Endothelial cell of umbilical vein (primary cell): Measurements from ENCODE around the gene NUDT3. TPM values are rescaled to one million over a fixed set of nuclear protein-coding genes. Genes with fewer than 3 reads are reported as not detected.
"Not testable (repeated sequence)": the region's sequence is repeated elsewhere in the genome, so short reads cannot be mapped to it uniquely, and the experiment has no call there.

Experiments used
- BruUV-seq: library from RNA; stranded (reverse); fragments of 400-500 nt; replicated peaks from 2 replicates; lab custom pipeline; 2021; lab: Mats Ljungman, UMichigan
- CTCF ChIA-PET: fragments of 300-600, 350-600 bp; sonication (Branson Sonifier 250); formaldehyde crosslinking; loops from one replicate; lab custom pipeline; 2021; ENCODE audit warnings: antibody characterized with exemption, inconsistent platforms; lab: Charles Lee
- POLR2A ChIA-PET: fragments of 300-600, 350-600 bp; sonication (Branson Sonifier 250); formaldehyde crosslinking; loops from one replicate; lab custom pipeline; 2021; ENCODE audit warnings: antibody characterized with exemption, inconsistent platforms; lab: Charles Lee
- DNase-seq: peaks from one replicate; pipeline ENCODE4 v3.0.0-alpha.2; 2011; ENCODE audit warnings: low read depth, low spot score
- FAIRE-seq: peaks from 2 replicates; lab custom pipeline; 2011; peaks lifted over from hg19 to GRCh38; lab: Jason Lieb, UNC
- H2AFZ ChIP-seq: 2 replicates; pipeline ENCODE4 v1.6.0; 2012; ENCODE audit warnings: low read depth, low read length, control low read depth, inconsistent platforms
- H3K27ac ChIP-seq: 2 replicates; pipeline ENCODE4 v1.5.1; 2011; ENCODE audit warnings: low read depth, mild to moderate bottlenecking, control low read depth, low read length, moderate library complexity; ENCODE audit not compliant: insufficient read depth
- H3K27me3 ChIP-seq, 2 experiments: 2 replicates each; pipeline versions ENCODE4 v1.6.0 to v1.6.1; 2011; ENCODE audit warnings: low read length in 2 of 2, mixed read lengths in 1 of 2; ENCODE audit not compliant: control insufficient read depth in 2 of 2, insufficient read depth in 2 of 2
- H3K36me3 ChIP-seq, 2 experiments: 2 replicates in 1 of 2; 3 replicates in 1 of 2; pipeline ENCODE4 v1.5.1; 2011; ENCODE audit warnings: low read length in 2 of 2, mild to moderate bottlenecking in 1 of 2, moderate library complexity in 1 of 2; ENCODE audit not compliant: control insufficient read depth in 2 of 2, insufficient read depth in 2 of 2; ENCODE audit errors: extremely low read depth in 1 of 2
- H3K4me1 ChIP-seq: 3 replicates; pipeline ENCODE4 v1.5.1; 2011; ENCODE audit warnings: mild to moderate bottlenecking, low read length; ENCODE audit not compliant: control insufficient read depth, insufficient read depth; ENCODE audit errors: extremely low read depth
- H3K4me2 ChIP-seq: 2 replicates; pipeline ENCODE4 v1.6.1; 2011; ENCODE audit warnings: low read length, control low read depth, mixed read lengths; ENCODE audit not compliant: insufficient read depth
- H3K4me3 ChIP-seq, 3 experiments: fragments of 200-600 bp in 1 of 3; sonication (generic), shearing (Covaris generic) in 1 of 3; replicated peaks in 1 of 3; 2 replicates each; pipeline ENCODE4 v1.5.1; 2011 to 2016; ENCODE audit warnings: control low read depth in 3 of 3, low read length in 3 of 3, mild to moderate bottlenecking in 2 of 3, inconsistent platforms in 1 of 3, low read depth in 1 of 3, moderate library complexity in 1 of 3; ENCODE audit not compliant: insufficient read depth in 1 of 3
- H3K79me2 ChIP-seq: 2 replicates; pipeline ENCODE4 v1.6.0; 2012; ENCODE audit warnings: low read length, inconsistent platforms; ENCODE audit not compliant: control insufficient read depth, insufficient read depth
- H3K9ac ChIP-seq: replicated peaks from 2 replicates; pipeline ENCODE3; 2011; ENCODE audit warnings: low read length, control low read depth; ENCODE audit not compliant: insufficient read depth; ENCODE audit errors: extremely low read depth
- H3K9me1 ChIP-seq: replicated peaks from 3 replicates; pipeline ENCODE4 v1.6.0; 2011; ENCODE audit warnings: mild to moderate bottlenecking, low read length; ENCODE audit not compliant: control insufficient read depth, insufficient read depth; ENCODE audit errors: extremely low read depth
- H3K9me3 ChIP-seq: replicated peaks from 2 replicates; pipeline ENCODE4 v1.5.1; 2012; ENCODE audit warnings: low read length, inconsistent platforms; ENCODE audit not compliant: control insufficient read depth, insufficient read depth
- H4K20me1 ChIP-seq: replicated peaks from 2 replicates; pipeline ENCODE3; 2011; ENCODE audit warnings: mild to moderate bottlenecking, low read length; ENCODE audit not compliant: control insufficient read depth, insufficient read depth; ENCODE audit errors: extremely low read depth
- POLR2AphosphoS5 ChIP-seq: IDR thresholded peaks from 2 replicates; pipeline ENCODE4 v1.6.1; 2012; ENCODE audit warnings: low read depth, mild to moderate bottlenecking, control low read depth, low read length, moderate library complexity; ENCODE audit not compliant: insufficient read depth
- dilution Hi-C: fragments of 300-500 bp; cut with MboI; formaldehyde crosslinking; loops from one replicate; pipeline ENCODE4 v1.15.0; 2019; ENCODE audit warnings: low sequenced_read_pairs; ENCODE audit not compliant: extremely low pct_ligation_motif_present
- intact Hi-C: fragments of 100-400 bp; cut with micrococcal nuclease; formaldehyde crosslinking; loops from one replicate; pipeline ENCODE4 v1.10.0; 2022
- polyA plus RNA-seq, 4 experiments: library from polyadenylated mRNA; depleted of rRNA in 3 of 4; stranded (reverse) in 3 of 4; unstranded in 1 of 4; fragments of >200 nt; gene quantifications; 2 replicates each; pipeline versions ENCODE4 v1.2.1 to v1.2.3, GENCODE V29; 2011 to 2012; ENCODE audit warnings: missing spikeins in 1 of 4
- total RNA-seq: library from RNA; stranded (reverse); gene quantifications from 2 replicates; pipeline ENCODE4 v1.2.3, GENCODE V29; 2021
- TF ChIP-seq, protein P1 (sequence below), 2 donors: IDR thresholded peaks; 1 replicate in 1 of 2; 2 replicates in 1 of 2; pipeline ENCODE4 v1.5.1; 2011; ENCODE audit warnings: low read length in 2 of 2, mild to moderate bottlenecking in 2 of 2, moderate library complexity in 2 of 2, control low read depth in 1 of 2, inconsistent platforms in 1 of 2, low read depth in 1 of 2; ENCODE audit not compliant: insufficient read depth in 1 of 2; ENCODE audit errors: extremely low read depth in 1 of 2

The NUDT3 gene
- total and polyA plus RNA-seq, 2 donors (not counting 3 experiments of a cell fraction or from before 2014, with no cell fraction given), result 11.9 to 30.9 TPM

DNA sequence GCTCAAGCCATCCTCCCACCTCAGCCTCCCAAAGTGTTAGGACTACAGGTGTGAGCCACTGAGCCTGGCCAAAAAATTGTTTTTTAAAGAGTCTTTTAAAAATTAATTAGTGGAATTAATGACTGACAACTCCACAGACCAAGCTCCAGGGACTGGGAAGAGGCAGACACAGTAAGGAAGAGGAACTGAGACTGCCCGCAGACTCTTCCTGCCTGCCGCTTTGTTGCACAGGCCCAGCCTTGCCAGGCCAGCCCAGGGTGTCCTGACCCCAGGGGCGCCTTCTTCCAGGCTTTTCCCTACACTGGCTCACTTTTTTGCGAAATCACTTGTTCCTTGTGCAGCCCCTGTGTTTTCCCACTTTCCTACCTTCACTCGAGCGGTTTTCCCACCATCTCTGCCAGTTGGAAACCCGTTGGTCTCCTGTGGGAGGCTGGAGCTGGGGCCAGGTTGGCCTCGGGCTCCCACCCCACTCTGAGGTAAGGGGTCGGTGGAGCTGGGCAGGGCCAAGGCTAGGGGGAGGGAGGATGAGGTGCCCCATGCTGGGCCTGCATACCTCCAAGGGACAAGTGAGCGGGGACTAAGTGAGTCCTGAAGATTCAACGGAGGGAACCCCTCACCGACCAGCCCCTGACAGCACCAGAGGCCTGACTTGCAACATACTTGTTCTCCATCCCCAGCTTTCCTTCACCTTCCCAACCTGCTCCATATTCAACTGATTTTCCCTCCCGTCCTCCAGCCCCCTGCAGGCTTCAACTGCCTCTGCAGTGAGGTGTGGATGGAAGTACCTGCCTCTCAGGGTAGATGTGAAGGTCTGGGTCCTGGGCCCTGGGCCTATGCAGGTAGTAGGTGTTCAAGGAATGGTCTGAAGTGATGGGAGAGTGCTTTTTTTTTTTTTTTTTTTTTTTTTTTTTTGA is 120.2 kb downstream of the NUDT3 start:
- Histone ChIP-seq H4K20me1 (no peaks in the 10 kb centered on the region), H3K4me1 (peaks cover 18% of the 10 kb centered on the region), H3K4me2 (no peak overlapping the region), H3K9me3 (no peaks in the 10 kb centered on the region), H3K9ac (no peak overlapping the region), H3K79me2 (no peaks in the 10 kb centered on the region), H3K27me3 (no peaks in the 10 kb centered on the region), H3K4me3 (no peak overlapping the region), H2AFZ (peak overlapping the region; percentile 34), H3K9me1 (no peaks in the 10 kb centered on the region), H3K27ac (peak overlapping the region; percentile 5), H3K36me3 (no peaks in the 10 kb centered on the region)
- intact Hi-C loops, result no loop called here
- FAIRE-seq, result peak; percentile 50
- no peak for DNase-seq
- ChIA-PET CTCF (interaction anchor here (0.8 to 3.3 kb wide), 4 partner anchors 22 to 143 kb away, joined by 3 to 15 read pairs (median 7); partner anchors contain the start of gene SMIM29), POLR2A (interaction anchor here (0.6 kb wide), 1 partner anchor 143 kb away, joined by 3 read pairs; no protein-coding TSS in a partner anchor)
- BruUV-seq, result no TSS peak
- TF ChIP-seq POLR2AphosphoS5, result no peak
- TF ChIP-seq, protein P1, sequence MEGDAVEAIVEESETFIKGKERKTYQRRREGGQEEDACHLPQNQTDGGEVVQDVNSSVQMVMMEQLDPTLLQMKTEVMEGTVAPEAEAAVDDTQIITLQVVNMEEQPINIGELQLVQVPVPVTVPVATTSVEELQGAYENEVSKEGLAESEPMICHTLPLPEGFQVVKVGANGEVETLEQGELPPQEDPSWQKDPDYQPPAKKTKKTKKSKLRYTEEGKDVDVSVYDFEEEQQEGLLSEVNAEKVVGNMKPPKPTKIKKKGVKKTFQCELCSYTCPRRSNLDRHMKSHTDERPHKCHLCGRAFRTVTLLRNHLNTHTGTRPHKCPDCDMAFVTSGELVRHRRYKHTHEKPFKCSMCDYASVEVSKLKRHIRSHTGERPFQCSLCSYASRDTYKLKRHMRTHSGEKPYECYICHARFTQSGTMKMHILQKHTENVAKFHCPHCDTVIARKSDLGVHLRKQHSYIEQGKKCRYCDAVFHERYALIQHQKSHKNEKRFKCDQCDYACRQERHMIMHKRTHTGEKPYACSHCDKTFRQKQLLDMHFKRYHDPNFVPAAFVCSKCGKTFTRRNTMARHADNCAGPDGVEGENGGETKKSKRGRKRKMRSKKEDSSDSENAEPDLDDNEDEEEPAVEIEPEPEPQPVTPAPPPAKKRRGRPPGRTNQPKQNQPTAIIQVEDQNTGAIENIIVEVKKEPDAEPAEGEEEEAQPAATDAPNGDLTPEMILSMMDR (IDR thresholded peaks at IDR 0.05; ENCODE audit: extremely low read depth in 1 of 2, insufficient read depth in 1 of 2, low read depth in 1 of 2, low read length in 2 of 2), result peak; percentile 10 to 14
- dilution Hi-C loops, result no loop called here

DNA sequence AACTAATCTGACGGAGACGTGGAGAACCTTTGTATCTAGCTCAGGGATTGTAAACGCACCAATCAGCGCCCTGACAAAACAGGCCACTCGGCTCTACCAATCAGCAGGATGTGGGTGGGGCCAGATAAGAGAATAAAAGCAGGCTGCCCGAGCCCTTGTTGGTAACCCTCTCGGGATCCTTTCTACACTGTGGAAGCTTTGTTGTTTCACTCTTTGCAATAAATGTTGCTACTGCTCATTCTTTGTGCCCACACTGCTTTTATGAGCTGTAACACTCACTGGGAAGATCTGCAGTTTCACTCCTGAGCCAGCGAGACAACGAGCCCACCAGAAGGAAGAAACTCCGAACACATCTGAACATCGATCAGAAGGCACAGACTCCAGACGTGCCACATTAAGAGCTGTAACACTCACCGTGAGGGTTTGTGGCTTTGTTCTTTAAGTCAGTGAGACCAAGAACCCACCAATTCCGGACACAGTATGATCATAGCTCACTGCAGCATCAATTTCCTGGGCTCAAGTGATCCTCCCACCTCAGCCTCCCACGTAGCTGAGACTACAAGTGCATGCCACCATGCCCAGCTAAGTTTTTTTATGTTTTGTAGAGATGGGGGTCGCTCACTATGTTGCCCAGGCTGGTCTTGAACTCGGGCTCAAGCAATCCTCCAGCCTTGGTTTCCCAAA is 122.7 kb downstream of the NUDT3 start:
- H3K27me3 ChIP-seq, FAIRE-seq, H2AFZ ChIP-seq, H3K9ac ChIP-seq, dilution Hi-C loops, H3K79me2 ChIP-seq, DNase-seq, H3K4me2 ChIP-seq, H3K36me3 ChIP-seq, POLR2A ChIA-PET, H3K9me1 ChIP-seq, H3K9me3 ChIP-seq, H3K4me3 ChIP-seq, intact Hi-C loops, H3K27ac ChIP-seq, H4K20me1 ChIP-seq: not testable (repeated sequence)
- BruUV-seq, result TSS peak; percentile 15
- CTCF ChIA-PET, result interaction anchor here (0.8 kb wide), 1 partner anchor 20 kb away, joined by 3 read pairs; no protein-coding TSS in a partner anchor
- peaks cover 18% of the 10 kb centered on the region for H3K4me1 ChIP-seq

DNA sequence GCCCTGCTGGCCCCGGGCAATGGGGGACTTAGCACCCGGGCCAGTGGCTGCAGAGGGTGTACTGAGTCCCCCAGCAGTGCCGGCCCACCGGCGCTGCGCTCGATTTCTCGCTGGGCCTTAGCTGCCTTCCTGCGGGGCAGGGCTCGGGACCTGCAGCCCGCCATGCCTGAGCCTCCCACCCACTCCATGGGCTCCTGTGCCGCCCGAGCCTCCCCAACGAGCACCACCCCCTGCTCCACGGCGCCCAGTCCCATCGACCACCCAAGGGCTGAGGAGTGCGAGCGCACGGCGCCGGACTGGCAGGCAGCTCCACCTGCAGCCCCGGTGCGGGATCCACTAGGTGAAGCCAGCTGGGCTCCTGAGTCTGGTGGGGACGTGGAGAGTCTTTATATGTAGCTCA is 123.3 kb downstream of the NUDT3 start:
- H3K36me3 ChIP-seq, H3K4me2 ChIP-seq, H4K20me1 ChIP-seq, BruUV-seq, dilution Hi-C loops, H3K27me3 ChIP-seq, DNase-seq, H3K79me2 ChIP-seq, H3K9me1 ChIP-seq, H3K27ac ChIP-seq, FAIRE-seq, H3K4me3 ChIP-seq, CTCF ChIA-PET, intact Hi-C loops, H3K9ac ChIP-seq, POLR2A ChIA-PET, H2AFZ ChIP-seq, H3K9me3 ChIP-seq: not testable (repeated sequence)
- peaks cover 17% of the 10 kb centered on the region for H3K4me1 ChIP-seq
